HEK293T (cell line): ENCODE measurements around the gene TBCK.

Source experiments
- CTCF ChIA-PET: fragments of 350-600 bp; formaldehyde crosslinking; extraction: SDS; loops from one replicate; lab custom pipeline; 2021; ENCODE audit warnings: antibody characterized with exemption, inconsistent platforms; lab: Yijun Ruan, JAX
- POLR2A ChIA-PET: fragments of 350-600 bp; formaldehyde crosslinking; extraction: SDS; loops from one replicate; lab custom pipeline; 2020; ENCODE audit warnings: antibody characterized with exemption, inconsistent platforms; lab: Yijun Ruan, JAX
- DNase-seq: peaks from one replicate; pipeline ENCODE4 v3.0.0; 2012; ENCODE audit warnings: mixed read lengths; ENCODE audit errors: extremely low spot score
- ARNT ChIP-seq: fragments of 450-650 bp; IDR thresholded peaks from 2 replicates; pipeline ENCODE4 v1.6.1; 2017; ENCODE audit warnings: mild to moderate bottlenecking
- BHLHE40 ChIP-seq: fragments of 450-650 bp; IDR thresholded peaks from 2 replicates; pipeline ENCODE4 v1.6.1; 2016; ENCODE audit warnings: mild to moderate bottlenecking, moderate library complexity, borderline replicate concordance
- CTBP1 ChIP-seq: fragments of 450-650 bp; IDR thresholded peaks from 2 replicates; pipeline ENCODE4 v1.6.1; 2016; ENCODE audit warnings: borderline replicate concordance
- ELF4 ChIP-seq: fragments of 450-650 bp; IDR thresholded peaks from 2 replicates; pipeline ENCODE4 v1.6.1; 2017; ENCODE audit warnings: antibody characterized with exemption
- FOXA1 ChIP-seq: fragments of 450-650 bp; IDR thresholded peaks from 2 replicates; pipeline ENCODE4 v1.6.1; 2016; ENCODE audit warnings: mild to moderate bottlenecking
- FOXK2 ChIP-seq: fragments of 450-650 bp; IDR thresholded peaks from 2 replicates; pipeline ENCODE4 v1.6.1; 2016; ENCODE audit warnings: mild to moderate bottlenecking
- FOXM1 ChIP-seq: fragments of 450-650 bp; IDR thresholded peaks from 2 replicates; pipeline ENCODE4 v1.6.1; 2017; ENCODE audit warnings: mild to moderate bottlenecking, borderline replicate concordance
- HDGF ChIP-seq: fragments of 450-650 bp; IDR thresholded peaks from 2 replicates; pipeline ENCODE4 v1.6.1; 2017; ENCODE audit warnings: antibody characterized with exemption, borderline replicate concordance
- L3MBTL2 ChIP-seq: fragments of 450-650 bp; conservative IDR thresholded peaks from 2 replicates; pipeline ENCODE4 v1.6.1; 2016; ENCODE audit warnings: mild to moderate bottlenecking
- LEF1 ChIP-seq: fragments of 450-650 bp; IDR thresholded peaks from 2 replicates; pipeline ENCODE4 v1.6.1; 2017; ENCODE audit warnings: mild to moderate bottlenecking, borderline replicate concordance
- NFRKB ChIP-seq: fragments of 450-650 bp; IDR thresholded peaks from 2 replicates; pipeline ENCODE4 v1.6.1; 2016; ENCODE audit warnings: mild to moderate bottlenecking, moderate library complexity
- SP1 ChIP-seq: fragments of 450-650 bp; IDR thresholded peaks from 2 replicates; pipeline ENCODE4 v1.6.1; 2017
- SUZ12 ChIP-seq: fragments of 450-650 bp; IDR thresholded peaks from 2 replicates; pipeline ENCODE4 v1.6.1; 2016; ENCODE audit warnings: mild to moderate bottlenecking
- TARDBP ChIP-seq: fragments of 450-650 bp; IDR thresholded peaks from 2 replicates; pipeline ENCODE4 v1.6.1; 2016
- ZNF384 ChIP-seq: fragments of 450-650 bp; IDR thresholded peaks from 2 replicates; pipeline ENCODE4 v1.6.1; 2016
- TF ChIP-seq, protein P1 (sequence below): fragments of 450-650 bp; IDR thresholded peaks from 2 replicates; pipeline ENCODE4 v1.6.1; 2016

TBCK gene

GRCh38 chr4:105996845-105997244 is 319.2 kb downstream of the TBCK start:
- TF ChIP-seq L3MBTL2: no peak
- no peak for TF ChIP-seq LEF1
- TF ChIP-seq TARDBP: no peak
- TF ChIP-seq CTBP1: no peak
- no peak for TF ChIP-seq SP1
- TF ChIP-seq SUZ12: no peak
- TF ChIP-seq, protein P1, sequence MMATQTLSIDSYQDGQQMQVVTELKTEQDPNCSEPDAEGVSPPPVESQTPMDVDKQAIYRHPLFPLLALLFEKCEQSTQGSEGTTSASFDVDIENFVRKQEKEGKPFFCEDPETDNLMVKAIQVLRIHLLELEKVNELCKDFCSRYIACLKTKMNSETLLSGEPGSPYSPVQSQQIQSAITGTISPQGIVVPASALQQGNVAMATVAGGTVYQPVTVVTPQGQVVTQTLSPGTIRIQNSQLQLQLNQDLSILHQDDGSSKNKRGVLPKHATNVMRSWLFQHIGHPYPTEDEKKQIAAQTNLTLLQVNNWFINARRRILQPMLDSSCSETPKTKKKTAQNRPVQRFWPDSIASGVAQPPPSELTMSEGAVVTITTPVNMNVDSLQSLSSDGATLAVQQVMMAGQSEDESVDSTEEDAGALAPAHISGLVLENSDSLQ: no peak
- TF ChIP-seq HDGF: no peak
- TF ChIP-seq BHLHE40: no peak
- no peak for TF ChIP-seq FOXK2
- TF ChIP-seq ARNT: no peak
- no peak for TF ChIP-seq NFRKB
- no peak for DNase-seq
- ChIA-PET CTCF (no interaction called here), POLR2A (no interaction called here)

GRCh38 chr4:105994841-105995501 is 321.0 kb downstream of the TBCK start:
- TF ChIP-seq SP1 (no peak), L3MBTL2 (no peak), FOXA1 (no peak), FOXM1 (no peak), ELF4 (no peak), LEF1 (no peak), CTBP1 (no peak), FOXK2 (no peak), SUZ12 (no peak), NFRKB (no peak), ARNT (no peak), ZNF384 (no peak), TARDBP (no peak)
- TF ChIP-seq, protein P1: no peak
- ChIA-PET POLR2A (no interaction called here), CTCF (no interaction called here)
- no peak for DNase-seq

GRCh38 chr4:105994061-105994460 is 321.9 kb downstream of the TBCK start:
- POLR2A ChIA-PET: no interaction called here

DNA sequence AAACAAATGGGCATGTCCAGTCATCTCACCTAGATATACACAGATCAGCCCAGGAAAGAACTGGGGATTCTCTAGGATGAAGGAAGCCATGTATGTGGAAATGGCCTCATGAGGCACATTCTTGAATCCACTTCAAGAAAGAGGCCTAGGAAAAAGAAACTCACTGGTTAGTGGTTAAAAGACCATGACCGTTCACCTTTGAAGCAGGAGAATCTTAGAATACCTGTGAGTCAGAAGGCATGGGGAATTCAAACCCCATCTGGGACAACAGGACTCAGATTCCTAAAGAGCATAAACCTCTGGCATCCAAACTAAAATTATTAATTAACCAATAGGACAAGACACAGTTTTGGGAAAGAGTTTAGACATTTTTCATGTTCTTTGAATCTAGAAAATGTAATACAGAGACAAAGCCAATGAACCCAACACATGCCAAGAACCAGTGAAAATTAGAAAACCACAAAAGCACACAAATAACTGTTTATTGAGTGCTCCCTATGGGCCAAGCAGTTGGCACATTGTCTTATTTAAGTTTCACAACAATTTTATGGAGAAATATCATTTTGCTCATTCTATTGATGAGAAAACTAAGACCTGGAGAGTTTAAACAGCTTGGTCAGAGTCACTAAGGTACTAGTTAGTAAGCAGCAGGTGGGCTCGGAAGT is 323.2 kb downstream of the TBCK start:
- DNase-seq: no peak
- ChIA-PET CTCF (no interaction called here), POLR2A (no interaction called here)
- no peak for TF ChIP-seq ZNF384
- no peak for TF ChIP-seq TARDBP
- TF ChIP-seq, protein P1: no peak
- TF ChIP-seq SP1: no peak
- no peak for TF ChIP-seq CTBP1
- TF ChIP-seq HDGF: no peak
- TF ChIP-seq L3MBTL2: no peak
- no peak for TF ChIP-seq SUZ12
- TF ChIP-seq ELF4: no peak
- TF ChIP-seq FOXK2: no peak
- no peak for TF ChIP-seq BHLHE40

More at GRCh38 chr4:105994061-105994460, 321.9 kb downstream of the TBCK start:
- CTCF ChIA-PET: no interaction called here
- TF ChIP-seq CTBP1 (no peak), FOXM1 (no peak), SP1 (no peak), SUZ12 (no peak), ZNF384 (no peak), FOXK2 (no peak), NFRKB (no peak), L3MBTL2 (no peak), FOXA1 (no peak), HDGF (no peak), TARDBP (no peak), ARNT (no peak), ELF4 (no peak), BHLHE40 (no peak), LEF1 (no peak)
- TF ChIP-seq, protein P1: no peak
- DNase-seq: no peak

- TF ChIP-seq SUZ12: no peak
- TF ChIP-seq FOXM1: no peak
- no peak for TF ChIP-seq L3MBTL2
- TF ChIP-seq ARNT: no peak
- no peak for TF ChIP-seq SP1
- no peak for TF ChIP-seq TARDBP
- no peak for TF ChIP-seq CTBP1
- TF ChIP-seq FOXA1: no peak
- no peak for TF ChIP-seq HDGF
- TF ChIP-seq ZNF384: no peak
- TF ChIP-seq BHLHE40: no peak
- TF ChIP-seq LEF1: no peak
- TF ChIP-seq FOXK2: no peak
- no peak for TF ChIP-seq ELF4
- TF ChIP-seq NFRKB: no peak
- TF ChIP-seq, protein P1: no peak
- ChIA-PET CTCF (no interaction called here), POLR2A (no interaction called here)
- no peak for DNase-seq
Measured at GRCh38 chr4:105991726-105992125, 324.3 kb downstream of the TBCK start.
